22Rv1 (cell line): Measurements from ENCODE around the gene ACVRL1.

Source experiments
- H3K27ac ChIP-seq: fragments of 450-650 bp; 2 replicates; pipeline ENCODE4 v1.5.1; 2017
- ZFX ChIP-seq: fragments of 450-650 bp; IDR thresholded peaks from 2 replicates; pipeline ENCODE4 v1.6.1; 2017; ENCODE audit warnings: antibody characterized with exemption, borderline replicate concordance
- TF ChIP-seq, protein P1 (sequence below): fragments of 450-650 bp; IDR thresholded peaks from 2 replicates; pipeline ENCODE4 v1.5.1; 2017; ENCODE audit warnings: mild to moderate bottlenecking

ACVRL1 gene

DNA sequence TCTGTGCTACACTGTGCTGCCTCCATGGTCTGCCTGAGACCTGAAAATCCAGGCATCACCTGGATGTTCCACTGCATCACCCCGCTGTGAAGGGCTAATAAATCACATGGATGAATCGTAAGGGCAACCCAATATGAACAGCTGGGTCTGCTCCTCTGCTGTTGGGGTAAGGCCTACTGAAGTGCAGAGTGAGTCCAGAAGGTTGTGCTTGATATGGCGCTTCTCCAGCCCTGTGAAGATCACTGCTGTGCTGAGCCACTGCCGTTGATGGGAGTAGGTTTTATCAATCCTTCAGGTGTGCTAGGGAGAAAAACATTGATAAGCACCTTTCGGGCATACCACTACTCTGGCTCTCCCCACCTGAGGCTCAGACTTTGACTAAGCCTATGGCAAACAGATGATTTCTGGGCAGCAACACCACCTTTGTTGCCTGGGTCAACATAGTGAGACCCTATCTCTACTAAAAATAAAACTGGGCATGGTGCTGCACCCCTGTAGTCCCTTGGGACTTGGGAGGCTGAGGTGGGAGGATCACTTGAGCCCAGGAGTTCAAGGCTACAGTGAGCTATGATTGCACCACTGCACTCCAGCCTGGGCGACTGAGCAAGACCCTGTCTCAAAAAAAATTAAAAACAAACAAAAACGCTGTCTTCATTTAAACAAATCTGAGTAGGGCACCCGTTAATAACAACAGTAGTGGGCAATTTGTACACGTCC lies 1.7 kb downstream of the ACVRL1 start:
- no peak for TF ChIP-seq ZFX
- TF ChIP-seq, protein P1, sequence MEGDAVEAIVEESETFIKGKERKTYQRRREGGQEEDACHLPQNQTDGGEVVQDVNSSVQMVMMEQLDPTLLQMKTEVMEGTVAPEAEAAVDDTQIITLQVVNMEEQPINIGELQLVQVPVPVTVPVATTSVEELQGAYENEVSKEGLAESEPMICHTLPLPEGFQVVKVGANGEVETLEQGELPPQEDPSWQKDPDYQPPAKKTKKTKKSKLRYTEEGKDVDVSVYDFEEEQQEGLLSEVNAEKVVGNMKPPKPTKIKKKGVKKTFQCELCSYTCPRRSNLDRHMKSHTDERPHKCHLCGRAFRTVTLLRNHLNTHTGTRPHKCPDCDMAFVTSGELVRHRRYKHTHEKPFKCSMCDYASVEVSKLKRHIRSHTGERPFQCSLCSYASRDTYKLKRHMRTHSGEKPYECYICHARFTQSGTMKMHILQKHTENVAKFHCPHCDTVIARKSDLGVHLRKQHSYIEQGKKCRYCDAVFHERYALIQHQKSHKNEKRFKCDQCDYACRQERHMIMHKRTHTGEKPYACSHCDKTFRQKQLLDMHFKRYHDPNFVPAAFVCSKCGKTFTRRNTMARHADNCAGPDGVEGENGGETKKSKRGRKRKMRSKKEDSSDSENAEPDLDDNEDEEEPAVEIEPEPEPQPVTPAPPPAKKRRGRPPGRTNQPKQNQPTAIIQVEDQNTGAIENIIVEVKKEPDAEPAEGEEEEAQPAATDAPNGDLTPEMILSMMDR: no peak
- H3K27ac ChIP-seq: no peak overlapping the region

- TF ChIP-seq ZFX: no peak
- TF ChIP-seq, protein P1: no peak
- no peak overlapping the region for H3K27ac ChIP-seq
These were observed 2.9 kb downstream of the ACVRL1 start for GRCh38 chr12:51910168-51910567.

- no peak overlapping the region for H3K27ac ChIP-seq
- TF ChIP-seq, protein P1: no peak
- TF ChIP-seq ZFX: no peak
These were observed 3.4 kb downstream of the ACVRL1 start for GRCh38 chr12:51910691-51911090.

- no peak overlapping the region for H3K27ac ChIP-seq
- no peak for TF ChIP-seq ZFX
- TF ChIP-seq, protein P1: no peak
These were observed 4.0 kb downstream of the ACVRL1 start for GRCh38 chr12:51911307-51911706.

DNA sequence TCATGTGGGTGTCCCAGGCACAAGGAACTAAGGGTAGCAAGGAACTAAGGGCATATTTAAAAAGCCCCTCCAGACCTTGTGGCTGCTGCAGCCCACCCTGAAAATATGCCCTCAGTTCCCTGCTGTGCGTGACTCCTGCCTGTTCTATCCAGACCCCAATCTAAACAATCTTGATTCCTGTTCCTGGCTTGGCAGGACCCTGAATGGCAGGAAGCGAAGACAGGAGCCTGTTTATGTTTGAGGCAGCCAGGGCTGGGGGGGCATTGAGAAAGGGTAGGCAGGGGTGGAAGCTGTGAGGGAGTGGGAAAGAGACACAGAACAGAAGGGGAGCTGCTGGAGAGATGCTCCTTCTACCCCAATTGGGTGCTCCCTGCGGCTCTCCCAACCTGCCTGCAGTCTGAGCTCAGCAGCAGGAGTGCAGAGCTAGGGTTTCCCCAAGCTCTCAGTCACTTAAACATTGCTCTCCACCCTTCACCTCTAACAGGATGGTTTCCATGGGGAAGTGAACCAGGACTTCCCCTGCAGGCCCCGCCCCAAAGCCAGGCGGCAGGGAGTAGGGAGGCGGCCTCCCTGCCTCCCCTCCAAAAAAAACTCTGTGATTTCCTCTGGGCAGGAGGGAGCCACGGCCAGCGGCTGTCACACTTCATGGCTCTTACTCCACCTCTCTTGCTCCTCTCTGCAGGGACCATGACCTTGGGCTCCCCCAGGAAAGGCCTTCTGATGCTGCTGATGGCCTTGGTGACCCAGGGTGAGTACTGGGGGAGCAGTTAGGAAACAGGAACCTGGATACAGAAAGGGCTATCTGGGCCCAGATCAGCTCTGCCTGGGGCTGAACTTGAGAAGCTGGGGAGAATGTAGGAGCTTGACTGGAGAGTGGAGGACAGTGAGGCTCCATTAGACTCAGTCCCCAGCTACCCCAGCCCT lies 4.7 kb downstream of the ACVRL1 start:
- H3K27ac ChIP-seq: no peak overlapping the region
- no peak for TF ChIP-seq ZFX
- TF ChIP-seq, protein P1: no peak

- TF ChIP-seq, protein P1: peak; percentile 28
- TF ChIP-seq ZFX: no peak
- H3K27ac ChIP-seq: no peak overlapping the region
These were observed 6.0 kb downstream of the ACVRL1 start for GRCh38 chr12:51913071-51914033.
